ENCODE measurements around the gene MYO7A.

Gene MYO7A

DNA sequence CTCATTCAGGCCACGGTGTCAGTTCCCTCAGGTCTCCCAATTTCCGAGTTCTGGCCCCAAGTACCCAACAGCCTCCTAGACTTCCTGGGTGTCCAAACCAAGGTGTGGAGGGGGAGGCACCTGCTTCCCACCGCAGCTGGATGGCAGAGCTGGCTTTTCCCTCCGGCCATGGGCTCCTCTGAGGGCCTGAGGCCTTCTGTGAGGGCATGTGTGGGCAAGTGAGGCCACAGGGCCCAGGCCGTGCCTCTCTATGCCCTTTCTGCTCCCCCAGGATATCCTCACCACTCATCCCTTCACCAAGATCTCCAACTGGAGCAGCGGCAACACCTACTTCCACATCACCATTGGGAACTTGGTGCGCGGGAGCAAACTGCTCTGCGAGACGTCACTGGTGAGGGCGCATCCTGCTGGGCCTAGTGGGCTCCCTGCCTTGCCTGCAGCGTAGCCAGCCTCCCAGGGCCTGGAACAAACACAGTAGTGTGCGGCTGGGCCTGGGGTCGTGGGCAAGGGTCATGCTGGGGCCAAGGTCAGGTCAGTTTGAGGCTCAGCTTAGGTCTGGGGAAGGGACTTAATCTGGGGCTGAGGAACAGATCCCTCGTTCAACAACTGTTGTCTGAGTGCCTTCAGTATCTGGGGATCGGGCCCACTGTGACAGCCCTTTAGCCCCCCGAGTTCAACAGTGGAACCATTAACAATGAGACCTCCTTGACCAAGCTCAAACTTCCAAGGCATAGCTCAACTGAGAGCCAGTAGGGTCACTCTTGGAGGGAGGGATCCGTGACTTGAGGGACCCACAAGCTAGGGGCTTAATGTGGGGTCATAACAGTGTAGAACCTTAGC is 85.8 kb downstream of the MYO7A start:
- DNase-seq (ENCODE audit: low read depth): no peak

DNA sequence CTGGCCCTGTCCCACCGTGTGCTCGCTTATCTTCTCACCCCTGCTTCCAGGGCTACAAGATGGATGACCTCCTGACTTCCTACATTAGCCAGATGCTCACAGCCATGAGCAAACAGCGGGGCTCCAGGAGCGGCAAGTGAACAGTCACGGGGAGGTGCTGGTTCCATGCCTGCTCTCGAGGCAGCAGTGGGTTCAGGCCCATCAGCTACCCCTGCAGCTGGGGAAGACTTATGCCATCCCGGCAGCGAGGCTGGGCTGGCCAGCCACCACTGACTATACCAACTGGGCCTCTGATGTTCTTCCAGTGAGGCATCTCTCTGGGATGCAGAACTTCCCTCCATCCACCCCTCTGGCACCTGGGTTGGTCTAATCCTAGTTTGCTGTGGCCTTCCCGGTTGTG is 86.5 kb downstream of the MYO7A start:
- DNase-seq (ENCODE audit: low read depth): no peak

DNA sequence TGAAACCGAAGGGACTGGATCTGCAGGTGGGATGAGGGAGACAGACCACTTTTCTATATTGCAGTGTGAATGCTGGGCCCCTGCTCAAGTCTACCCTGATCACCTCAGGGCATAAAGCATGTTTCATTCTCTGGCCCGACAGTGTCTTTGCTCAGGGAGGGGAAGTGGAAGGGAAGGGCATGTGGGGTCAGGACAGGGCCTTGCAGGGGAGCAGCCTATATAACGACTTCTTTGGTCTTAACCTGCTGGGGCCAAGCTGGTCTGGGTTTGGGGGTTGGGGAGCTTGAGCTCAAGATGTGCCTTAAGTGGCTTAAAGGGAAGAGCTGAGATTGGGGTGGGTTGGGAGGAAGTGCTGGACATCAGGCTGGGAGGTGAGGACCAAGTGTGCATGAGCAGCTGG is 87.1 kb downstream of the MYO7A start:
- DNase-seq (ENCODE audit: low read depth): no peak

DNA sequence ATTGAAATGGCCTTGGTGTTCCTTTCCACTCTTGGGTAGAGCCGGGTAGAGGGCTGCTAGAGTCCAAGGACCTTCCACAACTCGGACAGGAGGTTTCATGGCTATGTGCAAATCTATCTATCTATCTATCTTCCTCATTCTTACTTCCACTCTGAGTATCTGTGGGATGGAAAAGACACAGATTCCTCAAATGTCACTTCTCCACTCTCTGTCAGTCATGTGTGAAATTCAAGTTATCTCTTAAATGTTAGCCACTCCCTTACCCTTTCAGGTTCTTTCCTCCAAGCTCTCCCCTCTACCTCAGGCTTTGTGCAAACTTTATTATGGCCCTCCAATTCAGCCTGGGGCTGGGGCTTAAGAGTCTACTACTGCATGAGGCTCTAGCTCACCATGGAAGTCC is 89.1 kb downstream of the MYO7A start:
- no peak for DNase-seq (ENCODE audit: low read depth)

DNA sequence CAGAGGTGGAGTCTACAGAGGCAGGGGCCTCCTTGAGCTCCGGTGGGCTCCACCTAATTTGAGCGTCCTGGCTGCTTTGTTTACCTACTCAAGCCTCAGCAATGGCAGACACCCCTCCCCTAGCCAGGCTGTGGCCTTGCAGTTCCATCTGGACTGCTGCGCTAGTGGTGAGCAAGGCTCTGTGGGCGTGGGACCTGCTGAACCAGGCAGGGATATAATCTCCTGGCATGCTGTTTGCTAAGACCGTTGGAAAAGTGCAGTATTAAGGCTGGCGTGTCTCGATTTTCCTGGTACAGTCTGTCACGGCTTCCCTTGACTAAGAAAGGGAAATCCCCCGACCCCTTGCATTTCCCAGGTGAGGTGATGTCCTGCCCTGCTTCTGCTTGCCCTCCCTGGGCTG is 95.8 kb downstream of the MYO7A start:
- no peak for DNase-seq (ENCODE audit: low read depth)

DNA sequence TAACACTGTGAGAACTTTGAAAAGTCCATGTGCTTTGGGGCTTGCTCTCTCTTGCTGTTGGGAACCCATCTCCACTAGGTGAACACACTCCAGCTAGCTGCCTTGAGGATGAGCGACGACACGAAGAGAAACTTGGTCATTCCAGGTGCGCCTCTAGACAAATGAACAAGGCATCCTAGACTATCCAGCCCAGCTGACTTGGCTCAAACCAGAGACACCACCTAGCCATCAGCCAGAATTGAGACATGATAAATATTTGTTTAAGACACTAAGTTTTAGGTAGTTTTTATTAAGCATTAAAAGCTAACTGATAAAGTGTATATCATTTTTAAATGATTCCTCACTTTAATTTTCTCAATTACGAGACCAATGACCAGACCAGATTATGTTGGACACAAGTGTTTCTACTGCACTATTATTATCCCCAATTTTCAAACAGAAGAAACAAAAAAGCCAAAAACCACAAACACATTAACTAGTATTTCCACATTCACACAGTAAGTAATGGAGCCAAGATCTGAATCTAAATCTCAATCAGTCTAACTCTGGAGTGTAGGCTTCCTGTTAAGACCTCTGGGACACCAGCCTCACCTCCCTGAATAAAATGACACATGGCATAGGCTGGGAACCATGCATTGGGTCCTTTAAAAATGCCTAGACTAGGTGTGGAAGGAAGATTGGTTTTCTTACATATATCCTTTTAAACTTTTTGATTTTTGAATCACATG is 103.0 kb downstream of the MYO7A start:
- DNase-seq (ENCODE audit: low read depth): no peak

DNA sequence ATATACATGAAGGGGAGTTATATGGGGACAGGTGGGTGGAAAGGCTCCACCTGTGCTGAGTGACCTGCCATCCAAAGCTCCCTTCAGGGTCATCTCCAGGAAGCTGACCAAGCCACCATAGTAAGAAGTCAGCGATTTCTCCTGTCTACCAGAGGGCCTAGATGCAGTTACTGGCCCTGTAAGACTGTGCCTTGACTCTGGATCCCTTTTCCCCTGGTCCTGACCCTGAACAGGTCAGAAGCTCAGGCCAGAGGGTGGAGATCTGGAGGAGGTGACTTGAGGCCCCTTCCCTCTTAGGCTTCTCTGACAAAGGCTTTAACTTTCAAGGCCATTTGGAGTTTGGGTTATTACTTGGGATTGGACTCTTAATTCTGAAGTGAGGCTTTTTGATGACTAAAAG is 103.8 kb downstream of the MYO7A start:
- no peak for DNase-seq (ENCODE audit: low read depth)

DNA sequence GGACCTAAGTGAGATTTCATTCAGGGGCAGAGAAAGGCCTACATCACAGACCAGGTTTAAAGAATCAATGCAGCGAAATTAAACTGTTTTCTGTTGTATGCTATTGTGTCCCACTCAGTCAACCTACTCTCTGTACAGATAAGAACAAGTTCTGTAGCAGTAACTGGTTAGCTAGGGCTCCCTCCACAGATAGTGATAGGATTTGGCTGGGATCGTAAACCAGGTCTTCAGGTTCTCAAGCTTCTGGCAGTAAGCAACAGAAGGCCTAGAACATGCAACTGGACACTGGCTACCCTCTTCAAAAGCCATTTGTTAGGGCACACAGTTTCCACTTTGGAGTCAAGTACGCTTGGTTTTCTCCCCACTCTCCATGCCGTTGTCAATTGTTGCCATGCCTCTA is 104.2 kb downstream of the MYO7A start:
- no peak for DNase-seq (ENCODE audit: low read depth)

DNA sequence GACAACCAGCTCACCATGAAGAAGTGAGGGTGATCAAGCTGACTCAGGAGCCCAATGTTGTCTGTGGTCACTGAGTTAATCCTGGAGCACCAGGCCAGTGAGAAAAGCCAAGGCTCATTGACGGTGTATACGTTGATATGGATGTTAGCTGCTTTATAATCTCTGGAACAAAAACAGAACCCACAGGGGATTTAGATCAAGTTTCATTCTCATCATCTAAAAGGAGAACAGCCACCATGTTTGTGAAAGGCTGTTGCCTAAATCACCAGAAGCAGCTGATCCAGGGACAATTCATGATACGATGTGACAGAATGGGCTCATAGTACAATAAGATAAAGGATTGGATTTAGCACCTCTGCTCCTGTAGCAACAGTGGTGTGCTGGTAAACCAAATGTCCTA is 105.0 kb downstream of the MYO7A start:
- no peak for DNase-seq (ENCODE audit: low read depth)

DNA sequence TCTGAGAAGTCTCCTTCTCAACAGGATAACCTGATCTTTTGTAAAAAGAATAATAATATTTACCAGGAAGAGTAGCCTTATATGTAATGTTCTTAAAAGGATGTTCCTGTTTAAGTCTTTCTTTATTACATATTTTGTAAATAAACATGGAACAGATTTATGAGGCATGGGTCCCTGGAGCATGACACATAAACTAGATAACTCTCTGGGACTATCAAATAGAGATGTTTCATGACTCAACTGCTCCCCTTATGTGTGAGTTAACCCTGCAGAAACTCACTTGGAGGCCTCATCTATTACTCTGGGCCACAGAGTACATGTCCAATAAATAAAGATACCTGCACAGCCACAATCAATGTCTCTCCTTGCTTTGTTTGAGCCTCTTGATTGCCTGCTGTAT is 108.9 kb downstream of the MYO7A start:
- DNase-seq (ENCODE audit: low read depth): no peak

DNA sequence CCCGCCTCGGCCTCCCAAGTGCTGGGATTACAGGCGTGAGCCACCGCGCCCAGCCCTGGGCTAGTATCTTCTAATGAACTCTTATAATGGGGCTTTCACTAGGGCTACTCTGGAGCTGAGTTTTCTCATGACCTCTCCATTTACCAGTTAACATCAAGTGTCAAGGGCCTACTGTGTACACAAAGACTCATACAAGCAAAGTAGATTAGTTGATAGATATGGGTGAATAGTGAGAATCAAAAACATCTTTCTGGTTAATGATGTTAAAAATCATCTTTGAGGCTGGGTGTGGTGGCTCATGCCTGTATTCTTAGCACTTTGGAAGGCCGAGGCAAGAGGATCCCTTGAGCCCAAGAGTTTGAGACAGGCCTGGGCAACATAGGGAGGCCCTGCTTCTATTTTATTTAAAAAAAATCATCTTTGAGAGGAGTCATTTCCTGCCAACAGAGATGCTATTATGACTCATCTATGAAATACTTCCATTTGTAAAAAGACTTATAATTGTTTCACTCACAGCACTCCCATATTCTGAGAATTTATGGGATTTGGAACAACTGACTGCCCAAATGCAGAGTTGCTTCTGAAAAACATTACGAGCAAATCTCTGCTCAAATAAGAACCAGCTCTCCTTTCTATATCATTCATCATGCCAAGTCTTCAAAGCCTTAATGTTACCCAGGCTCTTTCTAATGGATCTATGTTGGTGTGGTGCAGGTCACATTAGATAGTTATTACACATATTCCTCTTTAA is 116.4 kb downstream of the MYO7A start:
- DNase-seq (ENCODE audit: low read depth): no peak

DNA sequence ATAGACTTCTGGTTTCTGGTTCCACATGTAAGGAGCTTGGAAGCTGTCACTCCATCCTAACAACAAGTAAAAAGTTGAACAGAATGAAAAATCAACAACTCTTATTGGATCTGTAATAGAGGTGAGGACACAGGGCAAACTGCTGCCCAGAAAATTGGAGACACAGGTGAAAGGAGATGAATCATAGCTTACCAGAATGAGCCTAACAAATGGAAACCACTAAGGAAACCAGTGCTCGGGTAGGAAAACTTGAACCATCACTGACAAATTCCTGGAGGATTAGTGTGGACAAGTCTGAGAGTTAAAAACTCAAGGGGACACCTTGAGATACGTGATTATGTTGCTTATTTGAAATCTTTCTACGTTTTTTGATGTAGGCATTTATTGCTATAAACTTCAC is 121.4 kb downstream of the MYO7A start:
- DNase-seq (ENCODE audit: low read depth): no peak

DNA sequence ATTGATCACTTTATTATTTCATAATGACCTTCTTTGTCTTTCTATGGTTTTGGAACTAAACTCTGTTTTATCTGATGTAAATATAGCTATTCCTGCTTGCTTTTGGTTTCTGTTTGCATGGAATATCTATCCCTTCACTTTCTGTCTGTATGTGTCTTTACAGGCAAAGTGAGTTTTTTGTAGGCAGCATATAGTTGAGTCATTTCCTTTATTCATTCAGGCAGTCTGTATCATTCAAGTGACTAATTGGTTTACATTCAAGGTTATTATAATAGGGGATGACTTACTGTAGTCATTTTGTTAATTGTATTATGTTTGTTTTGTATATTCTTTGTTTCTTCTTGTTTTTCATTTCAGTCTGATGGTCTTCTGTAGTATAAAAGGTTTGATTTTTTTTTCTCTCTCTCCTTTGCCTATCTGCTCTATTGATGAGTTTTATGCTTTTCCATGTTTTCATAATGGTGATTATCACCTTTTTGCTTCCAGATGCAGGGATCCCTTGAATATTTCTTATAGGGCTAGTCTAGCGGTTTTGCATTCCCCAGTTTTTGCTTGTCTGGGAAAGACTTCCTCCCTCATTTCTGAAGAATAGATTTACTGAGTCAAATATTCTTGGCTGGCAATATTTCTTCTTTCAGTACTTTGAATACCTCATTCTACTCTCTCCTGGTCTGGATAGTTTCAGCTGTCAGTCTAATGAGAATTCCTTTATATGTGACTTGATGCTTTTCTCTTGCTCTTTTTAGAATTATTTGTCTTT is 123.0 kb downstream of the MYO7A start:
- DNase-seq (ENCODE audit: low read depth): no peak

DNA sequence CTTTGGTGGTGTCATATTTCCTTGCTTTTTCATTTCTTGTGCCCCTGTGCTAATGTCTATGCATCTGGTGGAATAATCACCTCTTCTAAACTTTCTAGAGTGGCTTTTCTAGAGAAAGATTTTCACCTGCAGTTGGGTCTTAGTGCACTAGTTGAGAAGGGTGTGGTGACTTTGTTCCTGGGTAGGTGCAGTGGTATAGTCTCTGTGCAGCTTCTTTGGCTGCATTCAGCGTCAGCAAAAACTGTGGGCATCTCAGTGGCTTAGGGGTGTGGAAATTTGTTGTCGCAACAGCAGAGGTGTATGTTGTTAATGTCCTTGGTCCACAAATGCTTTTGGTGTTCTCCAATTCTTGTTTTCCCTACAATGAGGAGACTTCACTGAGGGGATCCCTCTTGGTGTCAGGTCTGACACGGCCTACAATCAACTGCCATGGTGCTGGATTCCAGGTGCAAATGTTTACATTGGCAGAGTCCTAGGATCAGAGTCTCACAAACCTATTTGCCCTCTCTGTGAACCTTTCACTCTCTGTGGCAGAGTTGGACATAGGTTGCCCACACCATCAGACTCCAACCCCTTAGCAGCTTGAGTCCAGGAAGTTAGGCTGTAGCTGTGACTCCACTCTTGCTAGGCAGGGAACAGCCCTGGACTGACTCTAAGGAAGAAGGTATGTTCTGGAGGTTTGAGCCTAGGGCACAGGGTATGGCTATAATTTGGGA is 124.7 kb downstream of the MYO7A start:
- no peak for DNase-seq (ENCODE audit: low read depth)

DNA sequence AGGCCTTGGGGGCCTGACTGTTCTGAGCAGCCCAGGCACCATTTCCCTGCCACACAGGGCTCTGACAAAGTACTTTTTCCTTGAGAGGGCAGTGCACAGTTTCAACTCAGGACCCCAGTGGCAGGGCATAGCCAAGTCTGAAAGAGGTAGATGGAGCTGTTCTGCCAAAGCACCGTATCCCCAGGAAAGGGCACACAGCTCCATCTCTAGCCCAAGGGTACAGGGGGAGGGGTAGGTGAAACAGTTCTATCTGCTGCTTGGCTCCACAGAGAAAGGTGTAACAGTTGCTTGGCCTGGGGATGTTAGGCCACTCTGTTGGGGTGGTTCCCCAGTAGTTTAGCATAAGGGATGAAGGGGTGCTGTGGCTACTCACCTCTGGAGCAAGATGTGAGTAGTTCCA is 125.6 kb downstream of the MYO7A start:
- DNase-seq (ENCODE audit: low read depth): no peak

DNA sequence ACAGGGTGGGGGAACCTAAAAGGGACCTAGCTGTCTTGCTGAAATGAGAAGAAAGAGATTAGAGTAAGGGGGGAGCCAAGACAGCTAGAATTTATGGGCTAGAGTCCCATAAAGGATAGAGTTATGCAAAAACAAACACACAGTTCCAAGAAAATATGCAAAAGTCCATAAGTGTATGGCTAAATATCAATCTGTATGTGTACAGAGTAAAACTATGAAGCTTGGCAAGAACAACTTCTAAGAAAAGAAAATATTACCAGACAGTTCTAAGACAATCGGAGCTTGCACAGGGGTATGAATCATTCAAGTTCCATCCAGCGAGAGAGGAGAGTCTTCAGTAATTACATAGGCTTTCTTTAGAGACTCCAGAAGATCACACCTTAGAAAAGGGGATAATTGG is 131.6 kb downstream of the MYO7A start:
- DNase-seq (ENCODE audit: low read depth): no peak

DNA sequence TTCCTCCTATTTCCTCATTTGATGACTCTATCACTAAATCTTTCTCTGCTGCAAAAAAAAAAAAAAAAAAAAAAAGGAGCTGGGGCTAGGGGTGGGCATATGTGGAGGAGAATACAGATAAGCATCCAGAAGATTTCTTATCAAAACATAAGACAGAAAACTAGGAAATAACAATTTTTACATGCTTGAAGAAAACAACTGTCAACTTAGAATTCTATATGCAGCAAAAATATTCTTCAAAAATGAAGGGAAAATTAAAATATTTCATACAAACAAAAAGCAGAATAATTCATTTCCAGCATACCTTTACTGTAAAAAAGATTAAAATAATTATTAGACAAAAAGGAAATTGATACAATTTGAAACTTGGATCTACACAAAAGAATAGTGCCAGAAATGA is 134.8 kb downstream of the MYO7A start:
- DNase-seq (ENCODE audit: low read depth): no peak

Measured in stimulated activated CD4-positive, alpha-beta T cell treated with anti-CD3 and anti-CD28 coated beads, Interleukin-2, amount 100 ng/mL, for 4 hours (primary cell).